H9 (cell line): Measurements from ENCODE around the gene ZBTB12. TPM values are rescaled to one million over a fixed set of nuclear protein-coding genes. Genes with fewer than 3 reads are reported as not detected.

Experiments used
- DNase-seq: peaks from one replicate; pipeline ENCODE4 v3.0.0-alpha.2; 2017
- H2AFZ ChIP-seq: one replicate; pipeline ENCODE4 v1.6.1; 2013; ENCODE audit warnings: mild to moderate bottlenecking, low read length, control low read depth, moderate library complexity
- H2AK5ac ChIP-seq: 2 replicates; pipeline ENCODE4 v1.6.1; 2013; ENCODE audit warnings: low read length, control low read depth, mixed read lengths; ENCODE audit not compliant: insufficient read length
- H2BK120ac ChIP-seq: one replicate; pipeline ENCODE4 v1.6.1; 2013; ENCODE audit warnings: low read depth, mild to moderate bottlenecking, low read length, control low read depth, inconsistent platforms; ENCODE audit not compliant: poor library complexity, severe bottlenecking
- H2BK12ac ChIP-seq: 2 replicates; pipeline ENCODE4 v1.6.1; 2013; ENCODE audit warnings: low read length, control low read depth, mixed read lengths, low read depth; ENCODE audit not compliant: insufficient read length
- H2BK15ac ChIP-seq: 2 replicates; pipeline ENCODE4 v1.6.1; 2013; ENCODE audit warnings: low read depth, low read length, control low read depth
- H2BK20ac ChIP-seq: one replicate; pipeline ENCODE4 v1.6.1; 2013; ENCODE audit warnings: low read depth, mild to moderate bottlenecking, low read length, control low read depth, inconsistent platforms; ENCODE audit not compliant: poor library complexity, severe bottlenecking
- H2BK5ac ChIP-seq: 2 replicates; pipeline ENCODE4 v1.6.1; 2013; ENCODE audit warnings: low read length, control low read depth, mixed read lengths; ENCODE audit not compliant: insufficient read length
- H3K14ac ChIP-seq: 2 replicates; pipeline ENCODE4 v1.6.1; 2013; ENCODE audit warnings: low read length, control low read depth; ENCODE audit not compliant: insufficient read depth
- H3K18ac ChIP-seq: 2 replicates; pipeline ENCODE4 v1.6.1; 2013; ENCODE audit warnings: low read depth, mild to moderate bottlenecking, mixed read lengths, low read length, control low read depth; ENCODE audit not compliant: insufficient read length
- H3K23ac ChIP-seq: 2 replicates; pipeline ENCODE4 v1.6.1; 2013; ENCODE audit warnings: low read length, control low read depth, mixed read lengths, low read depth; ENCODE audit not compliant: insufficient read length
- H3K23me2 ChIP-seq: 2 replicates; pipeline ENCODE4 v1.6.1; 2013; ENCODE audit warnings: low read depth, mild to moderate bottlenecking, mixed read lengths, low read length, control low read depth; ENCODE audit not compliant: insufficient read length, poor library complexity, severe bottlenecking
- H3K27ac ChIP-seq: 2 replicates; pipeline ENCODE4 v1.5.1; 2013; ENCODE audit warnings: low read length, control low read depth, mixed read lengths, low read depth; ENCODE audit not compliant: insufficient read length
- H3K27me3 ChIP-seq: 2 replicates; pipeline ENCODE4 v1.6.1; 2013; ENCODE audit warnings: low read length, control low read depth, inconsistent platforms; ENCODE audit not compliant: insufficient read depth
- H3K4ac ChIP-seq: 2 replicates; pipeline ENCODE4 v1.6.1; 2013; ENCODE audit warnings: low read depth, mild to moderate bottlenecking, control low read depth, inconsistent platforms, low read length, moderate library complexity
- H3K4me1 ChIP-seq: 2 replicates; pipeline ENCODE4 v1.6.1; 2013; ENCODE audit warnings: low read length, control low read depth, inconsistent platforms; ENCODE audit not compliant: insufficient read depth
- H3K4me2 ChIP-seq: 2 replicates; pipeline ENCODE4 v1.6.1; 2013; ENCODE audit warnings: low read length, control low read depth, mixed read lengths; ENCODE audit not compliant: insufficient read length, insufficient read depth
- H3K56ac ChIP-seq: 2 replicates; pipeline ENCODE4 v1.6.1; 2013; ENCODE audit warnings: low read depth, mild to moderate bottlenecking, mixed read lengths, low read length, control low read depth; ENCODE audit not compliant: insufficient read length
- H3K79me1 ChIP-seq: 2 replicates; pipeline ENCODE4 v1.6.1; 2013; ENCODE audit warnings: low read depth, mild to moderate bottlenecking, moderate library complexity, low read length, control low read depth, inconsistent platforms; ENCODE audit not compliant: insufficient read depth, poor library complexity, severe bottlenecking
- H3K79me2 ChIP-seq: 2 replicates; pipeline ENCODE4 v1.6.1; 2013; ENCODE audit warnings: low read length, control low read depth, inconsistent platforms; ENCODE audit not compliant: insufficient read depth
- H3K9ac ChIP-seq: 2 replicates; pipeline ENCODE4 v1.6.1; 2013; ENCODE audit warnings: low read length, control low read depth, mixed read lengths; ENCODE audit not compliant: insufficient read length; ENCODE audit errors: extremely low read depth
- H3K9me3 ChIP-seq: one replicate; pipeline ENCODE4 v1.6.1; 2013; ENCODE audit warnings: low read depth, low read length, inconsistent platforms; ENCODE audit not compliant: control insufficient read depth
- H3T11ph ChIP-seq: one replicate; pipeline ENCODE4 v1.6.1; 2013; ENCODE audit warnings: mild to moderate bottlenecking, low read length, control low read depth, inconsistent platforms
- H4K20me1 ChIP-seq: one replicate; pipeline ENCODE4 v1.6.1; 2013; ENCODE audit not compliant: control insufficient read depth, insufficient read length, insufficient read depth
- H4K5ac ChIP-seq: 2 replicates; pipeline ENCODE4 v1.6.1; 2013; ENCODE audit warnings: low read depth, mild to moderate bottlenecking, mixed read lengths, low read length, control low read depth; ENCODE audit not compliant: insufficient read length
- H4K8ac ChIP-seq: replicated peaks from 2 replicates; pipeline ENCODE4 v1.6.1; 2013; ENCODE audit warnings: low read length, control low read depth, mixed read lengths, low read depth; ENCODE audit not compliant: insufficient read length
- H4K91ac ChIP-seq: 2 replicates; pipeline ENCODE4 v1.6.1; 2013; ENCODE audit warnings: low read depth, mild to moderate bottlenecking, moderate library complexity, mixed read lengths, low read length, control low read depth; ENCODE audit not compliant: insufficient read length
- H3K27ac Mint-ChIP-seq, 3 experiments: 2 replicates in 2 of 3; 3 replicates in 1 of 3; pipeline ENCODE4 v1.8.0; 2020 to 2021; ENCODE audit warnings: mixed read lengths in 3 of 3, mild to moderate bottlenecking in 1 of 3, moderate library complexity in 1 of 3
- H3K27me3 Mint-ChIP-seq: 2 replicates; pipeline ENCODE4 v1.8.0; 2021; ENCODE audit warnings: low read depth, mild to moderate bottlenecking, moderate library complexity, mixed read lengths
- H3K36me3 Mint-ChIP-seq, 3 experiments: 2 replicates in 2 of 3; 3 replicates in 1 of 3; pipeline ENCODE4 v1.8.0; 2020 to 2021; ENCODE audit warnings: low read depth in 3 of 3, mixed read lengths in 3 of 3; ENCODE audit not compliant: insufficient read depth in 1 of 3
- H3K4me1 Mint-ChIP-seq, 2 experiments: 2 replicates each; pipeline ENCODE4 v1.8.0; 2020; ENCODE audit warnings: mixed read lengths in 2 of 2
- H3K4me3 Mint-ChIP-seq, 2 experiments: 2 replicates in 1 of 2; 3 replicates in 1 of 2; pipeline ENCODE4 v1.8.0; 2020 to 2021; ENCODE audit warnings: mild to moderate bottlenecking in 2 of 2, mixed read lengths in 2 of 2, moderate library complexity in 1 of 2
- H3K9me3 Mint-ChIP-seq, 2 experiments: 2 replicates in 1 of 2; 3 replicates in 1 of 2; pipeline ENCODE4 v1.8.0; 2020; ENCODE audit warnings: mild to moderate bottlenecking in 2 of 2, mixed read lengths in 2 of 2, moderate library complexity in 1 of 2
- CTCF ChIP-seq: fragments of 200-600 bp; sonication (generic); conservative IDR thresholded peaks from 3 replicates; pipeline ENCODE4 v1.8.0; 2021; ENCODE audit warnings: antibody characterized with exemption, mild to moderate bottlenecking
- WGBS: extraction: QIAGEN DNeasy Blood & Tissue Kit; methylation state at CpG from one replicate; pipeline ENCODE4 v1.1.7; 2013; ENCODE audit warnings: missing lambda C conversion rate, low lambda C conversion rate, mixed read lengths; ENCODE audit not compliant: insufficient read length; ENCODE audit errors: extremely low coverage; 5-methylcytosine and 5-hydroxymethylcytosine counted together
- total RNA-seq: library from RNA; stranded (reverse); gene quantifications from 2 replicates; pipeline ENCODE4 v1.2.1, GENCODE V29; 2021

ZBTB12 gene
- total RNA-seq, 1 experiment from 2014 or later, result 31.0 TPM

DNA sequence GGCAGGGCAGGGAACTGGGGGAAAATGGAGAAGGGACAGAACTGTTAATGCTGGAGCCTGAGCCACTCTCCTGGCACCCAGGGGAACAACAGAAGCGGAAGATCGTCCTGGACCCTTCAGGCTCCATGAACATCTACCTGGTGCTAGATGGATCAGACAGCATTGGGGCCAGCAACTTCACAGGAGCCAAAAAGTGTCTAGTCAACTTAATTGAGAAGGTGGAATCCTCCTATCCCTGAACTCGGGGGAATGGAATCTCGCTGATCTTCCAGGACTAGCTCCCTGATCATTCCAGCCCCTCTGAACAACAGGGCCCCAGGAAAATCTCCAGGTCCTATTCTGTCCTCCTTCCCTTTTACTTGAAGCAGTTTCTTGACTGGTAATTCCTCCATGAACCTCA is 46.0 kb upstream of the ZBTB12 start:
- Histone ChIP-seq H2BK20ac (no peak overlapping the region), H3K79me2 (no peaks in the 10 kb centered on the region), H3K79me1 (no peaks in the 10 kb centered on the region), H2AK5ac (no peak overlapping the region), H3K27ac (no peak overlapping the region), H4K91ac (no peak overlapping the region), H3K23ac (no peak overlapping the region), H3K56ac (no peak overlapping the region), H2BK12ac (no peak overlapping the region), H4K5ac (no peak overlapping the region), H3K27me3 (no peaks in the 10 kb centered on the region), H2BK120ac (no peak overlapping the region), H2BK5ac (no peak overlapping the region), H3K4me2 (no peak overlapping the region), H3K9me3 (no peaks in the 10 kb centered on the region), H3K4ac (no peak overlapping the region), H3K14ac (no peak overlapping the region), H3K18ac (no peak overlapping the region), H3K9ac (no peak overlapping the region), H4K20me1 (peaks cover 2% of the 10 kb centered on the region), H3T11ph (no peak overlapping the region), H3K23me2 (no peaks in the 10 kb centered on the region), H2AFZ (no peak overlapping the region), H2BK15ac (no peak overlapping the region), H4K8ac (no peak overlapping the region), H3K4me1 (no peaks in the 10 kb centered on the region)
- Mint-ChIP-seq H3K9me3 (no peaks in the 10 kb centered on the region), H3K4me1 (peaks cover 5 to 8% of the 10 kb centered on the region in 2 experiments; a peak in 3 of 4 replicates), H3K4me3 (no peak overlapping the region; a peak in 1 of 5 replicates), H3K27me3 (peaks cover 52% of the 10 kb centered on the region), H3K27ac (no peak overlapping the region), H3K36me3 (peaks cover 0 to 27% (median 11%) of the 10 kb centered on the region in 3 experiments; a peak in 5 of 7 replicates)
- no peak for TF ChIP-seq CTCF
- no CpG with 5 or more reads among the region's 4 CpGs for WGBS
- no peak for DNase-seq
